Stimulated activated CD8-positive, alpha-beta memory T cell treated with anti-CD3 and anti-CD28 coated beads, Interleukin-15, amount 100 ng/mL, for 24 hours (primary cell): ENCODE results near the gene TRMT6.

Source experiments
- DNase-seq: peaks from one replicate; pipeline ENCODE4 v3.0.0-alpha.2; 2020; ENCODE audit warnings: low read depth

TRMT6 gene

GRCh38 chr20:5950271-5951031 lies at the start of gene TRMT6, which contains the start of gene MCM8:
Gene TRMT6, minus strand, starts transcription at chr20:5950533. Its CDS starts 128 bp downstream, at chr20:5950405.
Gene MCM8, plus strand, starts transcription at chr20:5950652. Its CDS starts 1,364 bp downstream, at chr20:5952016.
- peak; percentile 94 for DNase-seq

DNA sequence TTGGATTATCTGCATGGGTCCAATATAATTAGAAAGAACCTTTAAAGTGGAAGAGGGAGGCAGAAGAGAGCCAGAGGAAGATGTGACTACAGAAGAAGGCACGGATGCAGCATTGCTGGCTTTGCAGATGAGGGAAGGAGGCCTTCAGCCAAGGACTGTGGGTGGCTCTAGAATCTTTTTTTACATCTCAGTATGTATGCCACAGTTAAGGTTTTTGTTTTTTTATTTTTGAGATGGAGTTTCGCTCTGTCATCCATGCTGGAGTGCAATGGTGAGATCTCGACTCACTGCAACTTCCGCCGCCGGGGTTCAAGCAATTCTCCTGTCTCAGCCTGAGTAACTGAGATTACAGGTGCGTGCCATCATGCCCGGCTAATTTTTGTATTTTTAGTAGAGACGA lies 49.5 kb upstream of the TRMT6 start:
- DNase-seq: no peak

- DNase-seq: no peak
Measured at GRCh38 chr20:5996765-5997164, 46.4 kb upstream of the TRMT6 start.

DNA sequence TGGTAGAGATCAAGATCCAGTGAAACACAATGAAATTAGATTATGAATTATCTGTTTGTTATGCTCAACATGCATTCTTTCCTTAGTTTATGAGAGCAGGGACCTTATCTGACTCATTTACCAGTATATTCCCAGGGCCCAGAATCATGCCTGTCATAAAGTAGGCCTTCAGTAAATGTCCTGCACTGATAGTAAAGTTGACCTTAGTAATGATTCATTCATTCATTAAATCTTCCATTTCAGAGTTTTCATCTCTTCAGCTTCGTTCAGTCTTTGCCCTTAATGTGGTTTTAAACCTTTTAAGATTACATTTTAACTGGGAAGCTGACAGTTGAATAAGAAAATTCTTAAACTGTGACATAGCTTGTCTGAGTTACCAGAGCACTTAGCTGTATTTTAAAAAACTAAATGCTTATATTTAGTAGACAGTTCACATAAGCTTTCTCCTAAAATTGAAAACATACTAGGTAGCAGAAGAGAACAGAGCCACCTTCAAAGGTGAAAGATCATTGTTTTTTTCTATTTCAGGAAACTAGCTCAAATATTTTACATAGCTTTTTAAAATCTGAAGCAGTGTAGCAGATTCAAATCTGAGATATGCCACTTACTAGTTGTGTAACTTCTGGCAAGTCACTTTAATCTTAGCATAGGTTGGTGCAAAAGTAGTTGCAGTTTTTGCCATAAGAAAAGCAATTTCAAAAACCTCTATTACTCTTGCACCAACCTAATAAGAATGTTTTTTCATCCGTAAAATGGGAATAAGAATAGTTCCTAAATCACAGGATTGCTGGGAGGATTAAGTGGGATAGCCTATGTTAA lies 41.5 kb upstream of the TRMT6 start:
- no peak for DNase-seq

DNA sequence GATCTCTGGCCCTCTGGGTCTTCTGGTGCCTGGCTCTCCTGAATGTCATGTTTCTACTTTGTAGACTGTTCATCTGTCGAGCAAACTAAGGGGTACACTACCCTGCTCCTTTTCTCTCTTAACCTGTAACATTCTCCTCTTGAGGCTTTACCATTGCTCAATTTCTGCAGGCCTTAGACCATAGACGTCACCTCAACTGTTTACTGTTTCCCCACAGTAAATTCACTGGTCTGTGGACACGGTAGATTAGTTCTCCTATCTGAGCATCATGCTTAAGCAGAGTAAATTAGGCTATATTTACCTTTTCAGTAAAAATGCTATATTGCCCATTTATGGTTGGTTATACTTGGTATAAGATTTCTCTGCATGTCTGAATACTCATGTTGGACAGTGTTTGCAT lies 40.6 kb upstream of the TRMT6 start:
- DNase-seq: no peak

- no peak for DNase-seq
Measured at GRCh38 chr20:5989539-5989938, 39.2 kb upstream of the TRMT6 start.

- DNase-seq: no peak
Measured at GRCh38 chr20:5987383-5987782, 37.0 kb upstream of the TRMT6 start.

GRCh38 chr20:5980720-5981538 lies 30.6 kb upstream of the TRMT6 start:
- DNase-seq: no peak

DNA sequence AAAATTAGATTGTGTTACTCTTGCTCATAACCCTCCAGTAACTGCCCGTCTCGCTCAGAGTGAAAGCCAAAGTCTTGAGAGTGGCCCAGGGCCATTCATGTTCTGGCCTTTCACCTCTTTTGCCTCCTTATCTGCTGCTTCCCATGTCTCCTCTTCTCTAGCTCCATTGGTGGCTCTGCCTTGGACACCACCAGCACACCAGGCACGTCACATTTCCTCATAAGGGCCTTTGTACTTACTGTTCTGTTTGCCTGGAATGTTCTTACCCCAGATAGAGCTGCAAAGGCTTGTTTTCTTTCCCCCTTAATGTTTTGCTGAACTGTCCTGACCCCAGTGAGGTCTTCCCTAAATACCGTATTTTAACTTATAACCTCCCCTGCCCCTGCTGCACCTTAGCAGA lies 29.5 kb upstream of the TRMT6 start:
- DNase-seq: no peak

- DNase-seq: no peak
Measured at GRCh38 chr20:5977975-5978374, 27.6 kb upstream of the TRMT6 start.

DNA sequence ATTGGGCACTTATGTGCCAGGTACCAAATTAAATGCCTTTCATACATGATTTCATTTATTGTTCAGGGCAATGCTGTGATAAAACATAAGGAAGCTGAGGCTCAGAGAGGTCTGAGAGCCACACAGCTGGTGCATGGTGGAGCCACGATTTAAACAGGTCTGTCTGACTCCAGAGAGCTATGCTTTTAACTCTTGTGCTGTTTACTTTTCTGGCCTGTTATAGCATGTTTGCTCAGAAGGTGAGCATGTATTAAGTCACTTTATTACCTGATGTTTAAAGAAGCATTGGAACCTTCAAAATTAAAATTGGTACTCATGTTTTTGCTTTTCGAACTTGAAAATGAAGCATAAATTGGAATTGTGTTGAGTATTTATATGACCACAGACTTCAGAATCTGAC lies 26.9 kb upstream of the TRMT6 start:
- no peak for DNase-seq

GRCh38 chr20:5975778-5976177 lies 25.4 kb upstream of the TRMT6 start:
- no peak for DNase-seq

DNA sequence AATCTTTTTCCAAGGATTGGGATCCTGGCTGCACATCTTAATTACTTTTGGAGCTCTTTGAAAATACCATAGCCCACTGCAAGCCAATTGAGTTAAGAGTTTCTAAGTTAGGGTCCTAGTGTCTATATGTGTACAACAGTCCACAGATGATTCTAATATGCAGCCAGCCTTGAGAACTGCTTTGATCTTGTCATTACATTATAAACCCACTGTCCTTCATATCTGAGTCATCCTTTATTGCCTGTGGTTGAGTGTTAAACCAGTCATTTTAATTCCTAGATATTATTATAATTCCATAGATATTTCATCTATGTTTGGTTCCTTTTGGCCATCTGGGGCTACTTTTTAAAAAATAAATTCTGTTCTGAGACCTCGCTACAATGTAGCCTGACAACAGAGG lies 24.2 kb upstream of the TRMT6 start:
- no peak for DNase-seq

- no peak for DNase-seq
Measured at GRCh38 chr20:5973971-5974370, 23.6 kb upstream of the TRMT6 start.

DNA sequence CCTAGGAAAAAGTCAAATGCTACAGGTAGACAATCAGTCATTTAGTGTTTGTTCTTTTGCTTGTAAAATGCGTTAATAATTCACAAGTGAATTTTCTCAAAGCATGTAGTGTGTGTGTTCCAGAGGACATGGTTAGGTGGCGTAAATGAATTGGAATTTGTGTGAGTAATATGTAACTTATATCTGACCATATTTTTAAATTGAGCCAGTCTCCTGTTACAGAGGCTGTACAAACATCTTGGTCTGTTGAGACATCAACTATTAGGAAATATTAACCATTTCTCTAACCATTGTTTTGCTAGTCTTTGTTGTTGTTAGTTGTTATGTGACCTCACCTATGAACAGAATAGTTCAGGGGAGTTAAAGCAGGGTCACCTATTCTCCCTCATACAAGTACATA lies 22.8 kb upstream of the TRMT6 start:
- DNase-seq: no peak

GRCh38 chr20:5971203-5971602 lies 20.9 kb upstream of the TRMT6 start:
- DNase-seq: no peak

DNA sequence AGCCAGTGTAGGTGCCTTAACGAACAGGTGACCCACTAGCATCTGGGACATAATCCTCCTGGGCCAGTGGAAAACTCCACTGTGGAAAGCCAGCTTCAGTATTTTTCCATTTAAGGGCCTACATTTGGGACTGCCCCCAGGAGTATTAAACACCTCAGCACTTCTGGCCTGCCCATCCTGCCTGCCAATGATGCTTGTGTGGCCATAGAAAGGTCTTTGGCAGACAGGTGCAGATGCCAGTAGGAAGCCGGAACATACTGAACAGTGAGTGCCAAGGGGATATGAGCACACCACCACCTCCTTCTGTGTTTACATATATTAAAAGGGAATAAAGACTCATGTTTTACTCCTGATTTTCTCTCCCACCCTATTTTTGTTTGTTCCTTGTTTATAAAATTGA lies 20.0 kb upstream of the TRMT6 start:
- DNase-seq: no peak

- DNase-seq: no peak
Measured at GRCh38 chr20:5969940-5970339, 19.6 kb upstream of the TRMT6 start.

DNA sequence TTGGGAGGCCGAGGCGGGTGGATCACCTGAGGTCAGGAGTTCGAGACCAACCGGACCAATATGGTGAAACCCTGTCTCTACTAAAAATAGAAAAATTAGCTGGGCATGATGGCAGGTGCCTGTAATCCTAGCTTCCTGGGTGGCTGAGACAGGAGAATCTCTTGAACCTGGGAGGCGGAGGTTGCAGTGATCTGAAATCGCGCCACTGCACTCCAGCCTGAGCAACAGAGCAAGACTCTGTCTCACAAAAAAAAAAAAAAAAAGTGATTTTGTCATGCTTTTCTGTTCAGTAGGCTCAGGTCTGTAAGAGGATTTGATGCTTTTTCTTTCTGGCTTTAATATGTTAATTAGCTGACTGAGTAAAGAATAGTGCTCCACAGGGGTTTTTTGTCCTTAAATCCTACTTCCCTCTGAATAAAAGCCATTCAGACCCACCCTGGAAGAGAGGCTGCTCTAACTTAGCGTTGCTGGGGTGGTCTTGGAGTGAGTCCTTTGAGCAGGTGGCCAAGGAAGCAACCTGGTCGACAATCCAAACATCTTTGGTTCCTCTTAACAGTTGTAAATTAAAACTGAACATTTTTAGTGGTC lies 19.1 kb upstream of the TRMT6 start:
- DNase-seq: no peak

DNA sequence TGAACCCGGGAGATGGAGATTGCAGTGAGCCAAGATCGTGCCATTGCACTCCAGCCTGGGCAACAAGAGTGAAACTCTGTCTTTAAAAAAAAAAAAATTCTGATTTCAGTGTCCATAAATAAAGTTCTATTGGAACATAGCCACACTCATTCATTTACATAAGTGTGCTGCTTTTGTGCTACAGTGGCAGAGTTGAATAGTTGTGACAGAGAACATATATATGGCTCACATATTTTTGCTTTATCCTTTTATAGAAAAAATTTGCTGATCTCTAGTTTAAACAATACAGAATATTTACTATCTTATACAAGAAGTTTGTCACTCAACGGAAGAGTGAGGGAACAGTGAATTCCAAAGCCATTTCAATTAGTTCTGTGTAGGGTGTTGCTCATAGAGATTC lies 18.1 kb upstream of the TRMT6 start:
- DNase-seq: no peak

GRCh38 chr20:5967469-5967868 lies 17.1 kb upstream of the TRMT6 start:
- DNase-seq: no peak

DNA sequence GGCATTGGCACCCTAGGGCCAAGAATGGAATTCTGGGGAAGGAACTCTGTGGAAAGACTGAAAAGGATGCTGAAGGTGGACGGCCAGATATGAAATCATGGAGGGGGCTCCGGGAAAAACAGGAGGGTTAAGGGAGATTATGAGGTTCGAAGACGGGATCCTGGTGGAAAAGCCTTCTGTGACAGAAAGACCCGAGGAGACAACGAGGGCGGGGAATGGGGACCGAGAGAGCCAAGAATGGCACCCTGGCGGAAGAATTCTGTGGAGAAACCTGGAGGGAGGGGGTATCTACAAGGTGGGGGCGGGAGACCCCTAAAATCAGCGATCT lies 426 bp downstream of the TRMT6 start:
- no peak for DNase-seq
